GM18858 (cell line): ENCODE data around the gene PCLAF.
"Not testable (repeated sequence)": the region's sequence is repeated elsewhere in the genome, so short reads cannot be mapped to it uniquely, and the experiment has no call there.

Experiments
- ATAC-seq: cut with Tn5 transposase; IDR thresholded peaks from one replicate; pipeline ENCODE4 v1.9.1; 2021; ENCODE audit not compliant: unreplicated experiment

The PCLAF gene

DNA sequence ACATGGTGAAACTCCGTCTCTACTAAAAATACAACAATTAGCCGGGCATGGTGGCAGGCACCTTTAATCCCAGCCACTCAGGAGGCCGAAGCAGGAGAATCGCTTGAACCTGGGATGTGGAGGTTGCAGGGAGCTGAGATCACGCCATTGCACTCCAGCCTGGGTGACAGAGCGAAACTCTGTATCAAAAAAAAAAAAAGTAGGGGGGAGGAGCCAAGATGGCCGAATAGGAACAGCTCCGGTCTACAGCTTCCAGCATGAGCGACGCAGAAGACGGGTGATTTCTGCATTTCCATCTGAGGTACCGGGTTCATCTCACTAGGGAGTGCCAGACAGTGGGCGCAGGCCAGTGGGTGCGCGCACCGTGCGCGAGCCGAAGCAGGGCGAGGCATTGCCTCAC lies 54.8 kb downstream of the PCLAF start:
- ATAC-seq = not testable (repeated sequence)

DNA sequence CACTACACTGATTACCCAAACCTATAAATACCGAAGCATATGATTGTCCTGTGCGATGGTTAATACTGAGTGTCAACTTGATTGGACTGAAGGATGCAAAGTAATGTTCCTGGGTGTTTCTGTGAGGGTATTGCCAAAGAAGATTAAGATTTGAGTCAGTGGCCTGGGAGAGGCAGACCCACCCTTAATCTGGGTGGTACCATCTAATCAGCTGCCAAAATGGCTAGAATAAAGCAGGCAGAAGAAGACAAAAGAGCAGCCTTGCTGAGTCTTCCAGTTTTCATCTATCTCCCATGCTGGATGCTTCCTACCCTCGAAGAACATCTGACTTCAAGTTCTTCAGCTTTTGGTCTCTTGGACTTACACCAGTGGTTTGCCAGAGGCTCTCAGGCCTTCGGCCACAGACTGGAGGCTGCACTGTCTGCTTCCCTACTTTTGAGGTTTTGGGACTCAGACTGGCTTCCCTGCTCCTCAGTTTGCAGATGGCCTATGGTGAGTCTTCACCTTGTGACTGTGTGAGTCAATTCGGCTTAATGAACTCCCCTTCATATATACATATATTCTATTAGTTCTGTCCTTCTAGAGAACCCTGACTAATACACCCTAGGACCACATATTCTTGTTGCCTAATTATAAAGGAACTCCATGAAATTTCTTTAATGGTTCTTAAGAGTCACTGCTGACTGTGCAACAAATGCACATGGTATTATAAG lies 56.9 kb downstream of the PCLAF start:
- ATAC-seq = no peak

DNA sequence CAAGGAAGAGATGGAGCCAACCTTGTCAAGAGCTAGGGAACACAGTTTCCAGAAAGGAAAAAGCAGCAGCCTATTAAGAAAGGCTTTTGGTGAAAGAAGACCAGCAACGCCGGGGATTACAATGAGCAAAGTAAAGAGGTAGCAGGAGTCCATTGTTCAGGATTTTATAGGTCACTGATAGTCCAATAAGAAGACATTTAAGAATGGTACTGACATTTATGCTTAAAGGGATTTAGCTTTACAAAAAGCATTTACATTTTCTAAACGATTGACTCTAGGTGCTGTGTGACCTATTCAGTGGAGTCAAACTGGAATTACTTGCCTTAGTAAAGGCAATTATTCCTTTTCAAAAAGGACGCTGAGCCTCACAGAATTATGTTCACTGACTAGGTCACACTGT lies 66.0 kb downstream of the PCLAF start:
- no peak for ATAC-seq

DNA sequence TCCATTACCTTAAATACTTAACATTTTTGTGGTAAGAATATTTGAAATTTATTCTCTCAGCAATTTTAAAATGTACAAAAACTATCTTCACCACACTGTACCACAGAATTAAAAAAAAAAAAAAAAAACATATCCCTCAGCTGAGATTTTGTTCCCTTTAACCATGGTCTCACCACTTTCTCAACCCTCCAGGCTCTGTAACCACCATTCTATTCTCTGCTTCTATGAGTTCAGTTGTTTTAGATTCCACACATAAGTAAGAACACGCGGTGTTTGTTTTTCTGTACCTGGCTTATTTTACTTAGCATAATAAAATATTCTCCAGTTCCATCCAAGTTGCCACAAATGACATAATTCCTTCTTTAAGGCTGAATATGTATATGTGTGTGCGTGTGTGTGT lies 66.8 kb downstream of the PCLAF start:
- no peak for ATAC-seq
